Germinal center (tissue), 1 donor: ENCODE results near the gene NRCAM.

Experiments
- DNase-seq: peaks from one replicate; pipeline ENCODE4 v3.0.0; 2012; ENCODE audit warnings: mixed read lengths, low spot score

NRCAM gene

DNA sequence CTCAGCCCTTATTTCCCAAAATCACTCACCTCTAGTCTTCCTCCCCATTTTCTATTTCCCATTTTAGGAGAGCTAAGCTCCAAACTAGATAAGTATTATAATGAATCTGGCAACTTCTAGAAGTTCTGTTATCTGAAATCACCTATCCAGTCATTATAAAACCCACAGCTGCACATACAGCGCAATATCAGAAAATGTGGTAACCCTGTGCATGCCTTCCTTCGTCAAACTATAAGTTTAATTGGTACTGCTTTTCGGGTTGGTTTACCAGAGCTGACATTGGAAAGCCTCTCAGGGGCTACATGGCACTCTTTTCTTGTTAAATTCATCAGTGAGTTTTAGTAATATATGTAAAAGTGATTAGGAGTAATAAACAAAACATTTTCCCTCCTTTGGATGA lies 327.7 kb downstream of the NRCAM start:
- DNase-seq, result no peak

DNA sequence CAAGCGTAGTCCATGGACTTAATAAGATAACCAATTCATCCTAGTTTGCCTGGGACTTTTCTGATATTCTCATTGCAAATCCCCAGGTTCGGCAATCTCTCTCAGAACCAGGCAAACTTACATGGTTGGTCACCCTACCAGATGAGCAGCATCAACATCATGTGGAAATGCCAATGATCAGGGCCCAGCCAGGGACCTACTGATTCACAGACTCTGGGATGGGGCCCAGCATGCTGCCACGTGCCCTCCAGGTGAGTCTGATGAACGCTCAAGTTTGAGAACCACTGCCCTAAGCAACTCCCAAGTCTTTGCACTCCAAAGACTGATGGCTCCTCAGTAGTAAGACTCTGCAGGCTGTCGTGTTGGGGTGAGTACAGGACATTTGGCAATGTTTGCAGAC lies 328.8 kb downstream of the NRCAM start:
- no peak for DNase-seq

DNA sequence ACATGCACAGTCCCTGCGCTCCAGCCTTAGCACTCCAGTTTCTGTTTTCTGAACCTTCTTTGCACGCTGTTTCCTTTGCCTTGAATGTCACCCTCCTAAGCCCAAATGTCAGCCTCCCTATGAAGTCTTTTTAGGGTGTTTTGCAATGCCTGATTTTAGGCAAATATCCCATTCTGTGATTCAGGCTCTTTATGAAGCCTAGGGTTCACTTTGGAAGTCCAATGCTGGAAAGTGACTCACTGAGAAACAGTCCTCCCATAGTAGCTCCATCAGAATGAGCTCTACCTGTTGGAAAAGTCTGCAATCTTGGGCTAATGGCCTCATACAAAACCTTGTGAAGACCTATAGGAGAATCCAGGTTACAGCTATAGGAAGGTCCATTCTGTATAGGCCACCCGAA lies 331.4 kb downstream of the NRCAM start:
- DNase-seq, result no peak

DNA sequence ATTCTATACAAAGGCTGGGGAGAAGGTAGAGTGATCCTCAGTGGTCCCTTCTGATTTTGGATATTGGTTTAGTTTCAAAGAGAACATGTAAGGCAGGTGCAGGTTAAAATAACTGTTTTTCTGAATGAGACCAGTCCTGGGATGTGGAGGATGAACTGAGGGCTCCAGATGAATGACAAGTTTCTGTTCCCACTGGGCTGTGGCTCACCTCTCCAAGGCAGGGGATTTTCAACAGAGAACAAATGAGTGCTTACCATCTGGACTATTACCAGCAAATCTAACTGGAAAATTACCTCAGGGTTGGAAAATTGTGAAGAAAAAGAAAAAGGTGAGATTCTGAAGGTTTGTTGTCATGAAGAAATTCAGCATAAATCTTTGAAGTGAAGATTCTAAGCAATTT lies 334.1 kb downstream of the NRCAM start:
- no peak for DNase-seq

DNA sequence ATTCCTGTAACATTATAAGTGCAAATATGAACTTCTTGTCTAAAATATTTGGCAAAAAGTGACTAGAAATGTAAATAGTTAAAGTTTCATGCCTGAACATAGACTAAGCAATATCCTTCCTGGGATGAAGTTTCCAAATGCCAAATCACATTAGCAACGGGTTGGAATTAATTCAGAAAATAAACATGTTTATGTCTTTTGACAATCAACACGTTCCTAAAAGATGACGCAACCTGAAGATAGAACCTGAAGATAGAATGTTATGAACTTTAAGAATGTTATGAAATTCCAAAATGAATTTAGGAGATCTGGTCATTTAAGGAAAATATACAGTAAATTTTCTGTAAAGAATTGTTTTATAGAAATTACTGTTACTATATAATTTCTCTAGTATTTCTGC lies 335.3 kb downstream of the NRCAM start:
- no peak for DNase-seq

DNA sequence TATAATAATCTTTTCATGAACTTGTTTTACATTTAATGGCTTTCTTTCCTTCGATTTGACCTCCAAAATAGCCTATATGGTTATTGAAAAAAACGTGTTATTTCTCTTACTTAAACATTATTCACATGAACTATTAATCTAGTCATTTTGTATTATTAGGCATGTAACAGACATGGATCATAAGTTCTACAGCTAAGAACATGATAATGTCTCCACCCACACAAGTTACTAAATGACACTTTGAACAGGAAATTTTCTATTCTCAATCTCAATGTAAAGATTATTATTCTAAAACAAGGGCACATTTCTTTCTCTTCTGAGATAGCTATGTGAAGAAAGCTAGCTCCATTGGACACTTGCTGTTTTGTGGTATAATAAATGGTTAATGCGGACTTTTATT lies 336.0 kb downstream of the NRCAM start:
- DNase-seq, result no peak

DNA sequence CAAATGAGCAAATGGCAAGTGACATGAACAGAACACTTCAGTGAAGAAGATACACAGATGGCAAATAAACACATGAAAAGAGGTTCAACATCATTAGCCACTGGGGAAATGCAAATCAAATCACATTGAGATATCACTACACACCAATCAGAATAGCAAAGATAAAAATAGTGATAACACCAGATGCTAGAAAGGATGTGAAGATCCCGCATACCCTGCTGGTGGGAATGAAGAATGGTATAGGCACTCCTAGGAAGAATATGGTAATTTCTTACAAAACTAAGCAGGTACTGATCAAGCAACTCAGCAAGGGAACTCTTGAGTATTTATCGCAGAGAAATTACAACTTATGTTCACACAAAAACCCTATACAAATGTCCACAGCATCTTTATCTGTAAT lies 337.3 kb downstream of the NRCAM start:
- DNase-seq, result no peak

DNA sequence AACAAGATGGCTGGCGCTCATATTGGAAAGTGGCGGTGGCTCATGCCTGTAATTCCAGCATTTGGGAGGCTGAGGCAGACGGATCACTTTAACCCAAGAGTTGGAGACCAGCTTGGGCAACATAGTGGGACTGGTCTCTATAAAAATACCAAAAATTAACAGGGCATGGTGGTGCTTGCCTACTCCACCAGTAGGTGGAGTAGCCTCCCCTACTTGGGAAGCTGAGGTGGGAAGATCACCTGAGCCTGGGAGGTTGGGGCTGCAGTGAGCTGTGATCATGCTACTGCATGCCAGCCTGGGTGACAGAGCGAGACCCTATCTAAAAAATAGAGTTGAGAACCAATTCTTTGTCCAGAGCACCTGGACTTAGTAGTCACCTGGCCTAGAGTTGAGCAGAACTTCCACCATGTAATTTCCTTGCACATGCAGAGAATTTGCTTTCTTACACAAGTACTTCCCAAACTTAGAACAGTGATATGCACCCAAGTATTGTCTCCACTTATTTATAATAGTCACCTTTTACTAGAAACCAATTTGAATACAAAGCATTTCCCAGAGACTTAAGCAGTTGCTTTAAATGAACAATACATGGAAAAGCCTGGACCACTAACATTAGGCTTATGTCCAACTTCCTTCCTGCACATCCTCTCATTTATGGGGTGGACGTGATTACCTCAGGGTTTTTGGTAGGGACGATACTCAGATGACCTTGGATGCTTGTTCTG lies 342.0 kb downstream of the NRCAM start:
- DNase-seq, result no peak

DNA sequence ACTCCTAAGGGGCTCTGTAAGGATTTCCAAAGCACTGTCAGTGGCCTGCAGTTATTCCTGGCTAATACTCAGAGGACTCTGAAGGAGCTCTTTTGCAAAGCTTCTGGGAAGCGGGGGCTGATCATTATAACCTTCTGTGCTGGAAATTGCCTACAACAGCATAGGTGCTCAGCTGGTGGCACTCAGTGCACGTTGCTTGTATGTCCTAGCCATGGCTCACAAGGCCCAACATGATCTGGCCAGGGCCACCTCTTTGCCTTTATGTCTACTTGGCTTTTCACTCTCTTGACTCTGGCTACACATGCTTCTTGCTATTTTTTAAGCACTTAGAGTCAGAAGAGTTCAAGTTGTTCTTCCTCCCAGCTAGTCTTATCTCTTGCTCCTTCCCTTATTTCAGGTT lies 343.6 kb downstream of the NRCAM start:
- no peak for DNase-seq

DNA sequence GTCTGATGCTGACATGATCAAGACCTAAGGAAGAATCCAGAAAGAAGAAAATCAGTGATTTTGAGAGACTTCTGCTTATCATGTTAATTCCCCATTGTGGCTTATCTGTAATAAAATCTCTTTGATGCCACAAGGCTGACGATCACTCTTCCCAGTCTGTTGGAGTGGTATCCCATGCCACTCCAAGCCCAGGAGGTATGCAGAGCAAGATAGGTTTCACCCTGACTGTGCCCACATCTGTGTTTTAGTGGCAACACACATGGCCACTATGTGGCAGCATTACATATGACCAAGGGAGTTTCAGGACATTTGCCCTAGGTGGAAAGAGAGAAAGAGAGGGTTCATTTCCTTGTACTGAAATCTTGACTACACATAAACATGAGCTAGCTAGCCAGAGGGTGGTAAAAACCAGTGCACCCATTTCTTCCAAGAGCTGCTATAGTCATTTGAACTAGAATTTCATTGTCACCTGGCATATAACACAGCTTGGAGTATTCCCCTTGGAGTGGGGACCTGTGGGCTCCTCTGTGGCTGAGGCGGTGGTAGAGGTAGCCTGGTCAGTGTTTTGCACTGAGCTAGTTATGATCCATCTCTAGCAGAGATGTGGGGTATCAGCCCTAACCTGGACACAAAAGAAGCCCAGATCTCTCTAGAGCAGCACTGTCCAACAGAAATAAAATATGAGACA lies 346.9 kb downstream of the NRCAM start:
- DNase-seq, result peak; percentile 6

DNA sequence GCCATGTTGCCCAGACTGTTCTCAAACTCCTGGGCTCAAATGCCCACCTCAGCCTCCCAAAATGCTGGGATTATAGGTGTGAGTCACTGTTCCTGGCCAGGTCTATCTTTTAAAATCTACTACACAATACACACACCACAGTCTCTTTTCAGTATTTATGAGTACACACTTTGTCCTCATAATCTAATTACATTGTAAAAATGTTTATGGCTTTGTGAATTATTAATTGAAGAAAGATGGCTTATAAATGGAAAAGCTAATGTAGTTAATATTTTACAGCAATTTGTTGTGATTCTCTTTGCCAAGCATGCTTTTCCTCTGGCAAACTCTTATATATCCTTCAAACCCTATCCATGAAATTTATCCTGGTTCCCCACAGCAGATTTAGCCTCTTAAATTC lies 348.1 kb downstream of the NRCAM start:
- no peak for DNase-seq

DNA sequence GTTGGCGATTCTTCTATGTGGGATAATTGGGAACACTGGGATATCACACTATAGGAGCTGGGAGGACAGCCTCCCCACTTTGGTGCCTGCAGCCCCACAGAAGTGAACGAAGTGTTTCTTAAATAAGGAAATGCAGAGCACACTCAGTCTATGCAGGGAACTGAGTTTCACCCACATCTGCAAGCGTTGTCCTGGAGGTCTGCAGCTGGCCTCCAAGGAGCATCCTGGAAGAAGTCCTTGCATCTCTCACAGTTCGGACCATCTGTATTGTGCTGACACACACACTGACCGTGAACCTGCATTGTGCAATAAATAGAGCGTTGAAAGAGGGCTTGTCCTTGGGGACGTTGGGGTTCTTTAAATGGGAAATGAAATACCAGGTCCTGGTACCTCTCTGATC lies 351.9 kb downstream of the NRCAM start:
- DNase-seq, result no peak

DNA sequence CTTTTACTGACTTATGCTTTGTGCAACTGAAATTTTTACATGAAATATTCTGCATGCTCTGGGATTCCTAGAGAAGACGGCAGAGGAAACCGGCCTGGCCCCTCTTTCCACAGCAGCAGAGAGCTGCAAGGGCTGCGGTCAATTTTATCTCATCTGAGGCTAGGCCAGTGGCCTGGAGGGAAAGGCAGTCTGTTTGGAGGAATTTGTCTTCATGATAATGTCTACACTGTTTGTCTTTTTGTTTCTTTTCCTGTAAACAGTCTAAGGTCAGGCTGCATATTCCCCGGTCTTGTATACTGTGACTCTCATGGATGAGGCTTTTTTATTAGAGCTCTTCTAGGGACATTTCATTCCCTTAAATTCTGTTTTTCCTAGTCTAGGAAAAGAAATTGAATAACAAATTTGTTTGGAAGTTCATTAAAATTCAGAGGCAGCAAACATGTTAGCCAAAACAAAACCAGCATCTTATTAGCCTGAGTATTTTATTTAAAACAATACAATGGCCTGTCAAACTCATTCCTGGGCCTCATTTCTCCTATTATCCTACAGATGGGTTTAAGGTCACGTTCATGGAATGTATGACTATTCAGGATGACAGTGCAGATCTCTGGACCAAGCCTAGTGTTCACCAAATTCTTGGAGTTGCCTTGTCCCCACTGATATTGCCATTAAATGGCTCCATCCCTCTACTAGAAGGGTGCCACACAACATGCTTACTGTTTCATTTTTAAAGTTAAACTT lies 352.5 kb downstream of the NRCAM start:
- DNase-seq, result no peak

DNA sequence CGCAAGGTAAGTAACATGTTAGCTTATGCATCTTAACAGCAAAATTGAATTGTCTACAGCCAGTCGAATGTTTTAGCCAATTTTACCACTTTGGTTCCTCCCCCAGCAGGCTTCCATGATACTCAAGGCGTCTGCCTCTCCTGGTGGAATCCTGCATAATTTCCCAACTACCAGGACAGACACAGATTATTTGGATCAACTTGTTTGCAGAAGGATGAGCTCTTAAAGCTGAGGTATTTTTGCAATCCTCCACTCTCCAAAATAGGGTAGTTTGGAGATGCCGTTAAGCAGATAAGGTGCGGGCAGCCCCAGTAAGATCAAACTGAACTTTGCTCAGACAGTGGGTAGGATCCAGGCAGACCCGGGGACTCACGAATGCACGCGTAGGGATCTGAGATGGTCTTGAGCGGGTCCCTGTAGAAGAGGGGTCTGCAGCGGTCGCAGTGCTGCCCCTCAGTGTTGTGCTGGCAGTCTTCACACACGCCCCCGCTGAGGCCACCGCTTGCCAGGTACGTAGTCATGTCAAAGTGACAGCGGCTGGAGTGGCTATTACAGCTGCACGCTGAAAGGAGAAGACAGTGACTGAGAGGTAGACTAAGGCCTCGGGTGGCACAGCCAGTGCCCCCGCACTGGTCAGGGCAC lies 353.4 kb downstream of the NRCAM start:
- DNase-seq, result no peak

DNA sequence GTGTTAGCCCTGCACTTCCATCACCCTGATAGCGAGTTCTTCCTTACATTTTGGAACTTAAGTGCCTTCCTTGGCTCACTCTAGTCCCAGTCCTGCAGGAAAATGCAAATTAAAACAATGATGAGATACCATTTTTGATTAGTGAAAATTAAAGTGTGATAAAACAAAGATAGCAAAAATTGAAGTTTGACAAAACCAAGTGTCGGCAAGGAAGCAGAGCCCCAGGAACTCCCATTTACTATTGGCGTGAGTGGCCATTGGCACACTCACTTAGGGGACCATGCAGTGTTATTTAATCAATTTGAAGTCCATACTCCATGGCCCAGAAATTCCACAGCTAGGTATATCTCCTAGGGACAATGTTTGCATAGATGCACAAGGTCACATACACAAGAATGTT lies 354.5 kb downstream of the NRCAM start:
- no peak for DNase-seq

DNA sequence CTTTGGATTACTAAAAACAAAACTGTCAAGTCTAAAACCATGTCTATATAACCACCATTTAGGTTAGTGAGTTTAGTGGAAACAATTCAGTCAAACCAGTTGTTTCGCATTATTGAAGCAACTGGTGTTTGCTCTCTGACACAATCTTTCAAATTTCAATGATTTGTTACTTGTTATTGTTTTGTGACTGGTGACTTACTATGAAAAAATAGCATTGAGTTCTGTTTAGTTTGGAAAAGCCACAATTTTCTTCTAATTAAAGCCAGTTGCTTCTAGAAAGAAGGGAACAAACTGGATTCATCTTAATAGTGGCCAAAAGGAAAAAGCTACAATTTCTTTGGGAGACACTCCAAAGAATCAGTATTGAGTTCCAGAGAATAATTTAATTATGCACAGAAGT lies 356.5 kb downstream of the NRCAM start:
- no peak for DNase-seq

DNA sequence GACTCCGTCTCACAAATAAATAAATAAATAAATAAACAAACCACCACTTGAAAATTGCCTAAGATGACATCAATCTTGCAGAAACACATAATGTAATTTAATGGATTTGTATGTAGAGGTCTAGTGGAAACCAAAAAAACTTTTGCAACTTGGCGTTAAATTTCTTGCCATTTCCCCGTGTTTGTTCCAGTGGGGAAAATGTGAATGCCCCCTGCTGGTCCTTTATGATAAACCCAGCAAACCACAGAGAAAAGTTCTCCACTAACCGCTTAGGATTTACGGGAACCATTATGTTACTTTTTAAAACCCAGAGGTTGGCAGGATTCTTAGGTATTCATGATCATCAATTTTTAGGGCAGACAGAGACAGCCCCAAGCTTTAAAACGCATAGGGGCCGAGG lies 358.5 kb downstream of the NRCAM start:
- DNase-seq, result no peak
